ENCODE data around the gene APLF. TPM values are rescaled to one million over a fixed set of nuclear protein-coding genes. Genes with fewer than 3 reads are reported as not detected.
A peak's percentile ranks its signal among the peaks of the same experiment; 100 is the strongest.

APLF gene
- total RNA-seq, 2 experiments from 2014 or later = 2.8 to 3.6 TPM

DNA sequence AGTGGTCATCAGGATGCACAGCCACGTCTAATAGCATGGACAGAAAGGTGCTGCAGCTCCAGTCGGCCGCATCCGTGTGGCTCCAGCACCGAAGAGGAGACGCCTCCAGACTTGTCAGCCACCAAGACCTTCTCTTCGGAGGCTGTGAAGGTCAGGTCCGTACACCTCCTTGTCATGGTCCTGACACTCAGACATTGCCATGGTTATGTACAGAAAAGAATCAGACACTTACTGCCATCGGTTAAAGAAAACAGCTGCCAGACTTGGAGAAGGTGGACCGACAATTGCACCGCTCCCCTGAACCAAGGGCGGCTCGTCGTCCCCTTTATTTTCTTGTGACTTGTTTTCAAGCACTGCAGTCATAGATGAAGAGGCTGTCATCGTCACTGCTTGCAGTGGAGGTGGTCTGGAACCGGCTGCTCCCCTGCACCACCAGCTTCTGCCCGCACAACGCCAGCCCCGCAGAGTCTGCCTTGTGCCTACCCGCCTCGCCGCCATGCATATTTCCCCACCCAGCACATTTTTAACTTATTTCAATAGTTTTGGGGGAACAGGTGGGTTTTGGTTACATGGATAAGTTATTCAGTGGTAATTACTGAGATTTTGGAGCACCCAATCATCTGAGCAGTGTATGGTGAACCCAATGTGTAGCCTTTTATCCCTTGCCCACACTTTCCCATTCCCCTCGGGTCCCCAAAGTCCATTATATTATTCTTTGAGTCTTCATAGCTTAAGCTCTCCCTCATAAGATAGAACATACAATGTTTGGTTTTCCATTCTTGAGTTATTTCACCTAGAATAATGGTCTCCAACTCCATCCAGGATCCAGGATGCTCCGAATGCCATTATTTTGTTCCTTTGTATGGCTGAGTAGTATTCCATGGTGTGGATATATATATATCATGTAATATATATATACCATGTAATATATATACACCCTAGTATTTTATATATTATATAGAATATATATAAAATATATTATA is 18.4 kb upstream of the APLF start:
- no peaks in the 10 kb centered on the region for H3K9me3 Mint-ChIP-seq
- no peak overlapping the region for H3K4me3 Mint-ChIP-seq
- peak; percentile 38 for DNase-seq
- H3K27ac Mint-ChIP-seq = no peak overlapping the region
- H3K27me3 Mint-ChIP-seq = no peaks in the 10 kb centered on the region
- peaks cover 5% of the 10 kb centered on the region for H3K4me1 Mint-ChIP-seq
- ChIA-PET CTCF (no interaction called here), POLR2A (interaction anchor here (0.7 to 0.9 kb wide), 2 partner anchors 18 to 372 kb away, joined by 3 read pairs; partner anchors contain the start of genes APLF and FBXO48)
- H3K36me3 Mint-ChIP-seq (ENCODE audit: low read depth) = no peaks in the 10 kb centered on the region

DNA sequence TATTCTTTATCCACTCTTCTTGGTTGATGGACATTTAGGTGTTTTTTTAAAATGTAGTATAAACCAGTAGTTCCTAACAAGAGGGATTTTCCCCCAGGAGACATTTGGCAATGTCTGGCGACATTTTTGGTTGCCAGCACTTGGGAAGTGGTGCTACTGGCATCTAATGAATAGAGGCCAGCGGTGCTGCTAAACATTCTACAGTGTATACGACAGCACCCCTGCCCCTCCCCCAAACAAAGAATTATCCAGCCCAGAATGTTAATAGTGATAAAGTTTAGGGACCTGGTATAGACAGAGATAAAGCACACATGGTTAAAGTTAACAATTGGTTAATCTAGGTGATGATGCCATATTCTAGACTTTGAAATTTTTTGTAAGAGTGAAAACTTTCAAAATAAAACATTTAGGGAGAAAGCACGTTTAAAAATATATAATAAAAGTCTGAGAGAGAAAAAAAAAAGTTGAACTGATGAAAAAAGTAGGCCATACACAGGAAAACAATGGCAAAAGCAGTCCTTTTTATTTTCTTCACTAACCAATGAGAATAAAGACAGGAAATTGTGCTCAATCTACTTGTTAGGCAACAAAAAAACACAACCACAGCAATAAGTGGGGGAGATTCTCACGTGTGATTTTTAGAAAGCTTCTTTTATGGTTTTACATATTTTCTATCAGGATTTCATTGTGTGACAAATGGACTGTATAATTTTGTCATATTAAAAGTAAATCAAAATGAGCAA is 15.1 kb upstream of the APLF start:
- ChIA-PET CTCF (interaction anchor here (1.1 to 2.5 kb wide), 5 partner anchors 11 to 256 kb away, joined by 3 to 14 read pairs (median 5); partner anchors contain the start of genes APLF and FBXO48), POLR2A (interaction anchor here (1.8 kb wide), 1 partner anchor 11 kb away, joined by 6 read pairs; no protein-coding TSS in a partner anchor)
- H3K9me3 Mint-ChIP-seq = no peaks in the 10 kb centered on the region
- H3K27me3 Mint-ChIP-seq = no peaks in the 10 kb centered on the region
- H3K36me3 Mint-ChIP-seq (ENCODE audit: low read depth) = no peaks in the 10 kb centered on the region
- no peak overlapping the region for H3K4me3 Mint-ChIP-seq
- no peak for DNase-seq
- no peak overlapping the region for H3K27ac Mint-ChIP-seq
- peaks cover 5% of the 10 kb centered on the region for H3K4me1 Mint-ChIP-seq

DNA sequence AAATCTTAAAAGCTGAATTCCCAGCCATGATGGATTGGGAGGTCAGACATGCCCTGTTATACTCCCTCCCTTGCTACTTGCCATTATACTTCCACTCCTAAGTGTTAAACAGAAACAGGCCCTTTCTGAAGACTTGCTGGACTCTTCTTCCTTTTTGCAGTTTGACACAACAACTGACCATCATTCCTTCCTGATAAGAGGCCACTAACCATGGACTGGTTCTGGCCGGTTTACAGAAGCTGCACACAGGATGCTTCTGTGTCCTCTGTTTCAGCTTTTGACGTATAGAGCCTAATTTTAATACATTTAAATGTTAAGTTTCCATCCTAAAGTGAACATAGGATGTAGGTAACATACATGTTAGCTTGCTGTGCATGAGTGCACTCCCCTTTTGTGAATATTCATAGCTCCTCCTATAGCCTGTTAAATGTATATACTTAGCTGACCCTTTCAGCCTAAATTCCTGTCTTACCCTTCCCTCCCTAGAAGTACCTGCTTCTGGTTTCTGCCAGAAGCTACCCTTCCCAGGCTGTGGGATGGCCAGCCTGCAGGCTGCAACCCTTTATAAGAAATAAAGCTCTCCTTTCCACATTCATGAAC is 13.5 kb upstream of the APLF start:
- H3K9me3 Mint-ChIP-seq = no peaks in the 10 kb centered on the region
- H3K27ac Mint-ChIP-seq = no peak overlapping the region
- no peaks in the 10 kb centered on the region for H3K36me3 Mint-ChIP-seq (ENCODE audit: low read depth)
- H3K27me3 Mint-ChIP-seq = no peaks in the 10 kb centered on the region
- CTCF ChIA-PET = interaction anchor here (0.8 to 2.5 kb wide), 5 partner anchors 10 to 298 kb away, joined by 3 to 14 read pairs (median 5); no protein-coding TSS in a partner anchor
- peaks cover 5% of the 10 kb centered on the region for H3K4me1 Mint-ChIP-seq
- no peak for DNase-seq
- no peak overlapping the region for H3K4me3 Mint-ChIP-seq
- POLR2A ChIA-PET = interaction anchor here (1.8 kb wide), 1 partner anchor 10 kb away, joined by 6 read pairs; no protein-coding TSS in a partner anchor

DNA sequence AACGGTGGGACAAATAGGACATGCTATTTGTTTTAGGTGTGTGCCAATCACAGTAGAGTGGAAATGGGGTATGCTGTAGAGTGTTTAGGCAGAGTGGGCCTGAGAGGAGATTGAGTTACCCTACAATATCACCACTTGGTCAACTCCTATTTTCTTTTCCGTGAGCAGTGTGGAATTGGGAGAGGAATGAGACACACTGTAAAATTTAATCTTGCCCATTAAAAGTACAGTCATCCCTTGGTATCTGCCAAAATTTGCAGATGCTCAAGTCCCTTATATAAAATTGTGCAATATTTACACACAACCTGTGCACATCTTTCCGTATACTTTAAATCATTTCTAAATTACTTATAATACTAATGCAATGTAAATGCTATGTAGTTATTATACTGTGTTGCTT is 12.7 kb upstream of the APLF start:
- no peak overlapping the region for H3K27ac Mint-ChIP-seq
- no peak overlapping the region for H3K4me3 Mint-ChIP-seq
- no peaks in the 10 kb centered on the region for H3K36me3 Mint-ChIP-seq (ENCODE audit: low read depth)
- no peaks in the 10 kb centered on the region for H3K9me3 Mint-ChIP-seq
- ChIA-PET CTCF (interaction anchor here (2.5 kb wide), 1 partner anchor 14 kb away, joined by 14 read pairs; no protein-coding TSS in a partner anchor), POLR2A (no interaction called here)
- no peak for DNase-seq
- H3K27me3 Mint-ChIP-seq = no peaks in the 10 kb centered on the region
- H3K4me1 Mint-ChIP-seq = peaks cover 5% of the 10 kb centered on the region

DNA sequence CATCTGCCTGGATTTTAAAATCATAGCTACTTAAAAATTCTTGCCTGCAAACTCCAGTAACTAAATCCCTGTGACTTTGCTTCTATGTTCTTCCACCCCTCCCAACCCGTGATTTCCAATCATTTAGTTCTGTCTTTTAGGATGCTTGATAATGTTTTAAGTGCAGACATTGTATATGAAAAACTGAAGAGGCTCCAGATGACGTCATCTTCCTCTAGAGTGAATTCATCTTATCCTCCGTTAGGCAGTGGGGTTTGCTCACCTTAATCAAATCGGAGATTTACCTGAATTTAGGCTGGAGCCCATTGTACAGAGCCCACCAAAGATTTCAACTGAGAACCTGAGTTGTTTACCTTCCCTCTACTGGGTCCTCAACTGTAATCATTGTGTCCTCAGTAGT is 11.2 kb upstream of the APLF start:
- Mint-ChIP-seq H3K27ac (no peak overlapping the region), H3K36me3 (ENCODE audit: low read depth) (no peaks in the 10 kb centered on the region), H3K27me3 (no peaks in the 10 kb centered on the region), H3K4me3 (no peak overlapping the region), H3K4me1 (peaks cover 5% of the 10 kb centered on the region), H3K9me3 (no peaks in the 10 kb centered on the region)
- POLR2A ChIA-PET = no interaction called here
- DNase-seq = no peak
- CTCF ChIA-PET = interaction anchor here (1.3 kb wide), 1 partner anchor 9 kb away, joined by 4 read pairs; no protein-coding TSS in a partner anchor

DNA sequence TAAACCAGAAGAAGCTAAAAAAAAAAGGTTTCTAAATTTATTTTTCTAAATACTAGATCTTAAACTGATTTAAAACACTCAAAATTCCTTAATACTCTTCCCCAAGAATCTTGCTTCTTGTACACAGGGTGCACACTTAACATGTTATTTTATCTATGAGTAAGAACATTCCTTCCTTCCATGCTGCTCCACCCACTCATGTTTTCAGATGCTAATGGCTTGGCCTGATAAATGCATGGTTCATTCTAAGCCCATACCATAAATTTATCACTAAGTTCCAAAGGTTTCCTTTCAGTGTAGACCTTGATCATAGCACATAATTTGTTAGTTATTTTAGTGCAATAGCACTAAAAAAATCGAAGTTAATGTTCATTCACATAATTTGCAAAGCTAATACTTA is 8.4 kb upstream of the APLF start:
- Mint-ChIP-seq H3K9me3 (no peaks in the 10 kb centered on the region), H3K36me3 (ENCODE audit: low read depth) (no peaks in the 10 kb centered on the region), H3K4me1 (peaks cover 4% of the 10 kb centered on the region), H3K27ac (no peak overlapping the region), H3K27me3 (no peaks in the 10 kb centered on the region), H3K4me3 (no peak overlapping the region)
- CTCF ChIA-PET = interaction anchor here (0.7 to 1.6 kb wide), 3 partner anchors 29 to 295 kb away, joined by 4 to 6 read pairs (median 4); no protein-coding TSS in a partner anchor
- DNase-seq = no peak
- POLR2A ChIA-PET = no interaction called here

DNA sequence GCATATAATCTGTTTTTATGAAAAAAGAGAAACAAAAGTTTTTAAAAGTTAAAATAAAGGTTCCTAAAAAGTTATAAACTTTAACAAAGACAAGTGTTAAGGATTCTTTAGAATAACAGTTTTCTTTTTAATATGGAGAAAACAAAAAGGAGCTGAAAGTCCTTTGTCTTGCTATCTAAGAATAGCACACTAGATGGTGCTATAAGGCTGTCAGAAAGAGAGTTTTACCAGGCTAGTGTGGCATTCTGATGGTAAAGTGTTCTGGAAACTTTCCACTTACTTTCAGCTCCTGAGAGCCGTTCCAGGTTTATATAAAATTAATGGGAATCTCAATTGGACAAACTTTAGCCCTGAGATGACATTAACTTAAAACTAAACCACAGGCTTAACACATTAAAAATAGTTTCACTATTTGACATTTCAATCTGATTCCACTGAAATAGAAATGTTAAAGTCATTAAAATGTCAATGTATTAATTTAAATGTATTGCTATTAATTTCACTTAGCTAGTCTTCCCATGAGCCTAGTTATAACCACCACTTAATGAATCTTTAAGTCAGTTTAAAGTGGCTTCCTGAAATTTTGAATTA is 4.0 kb upstream of the APLF start:
- H3K4me1 Mint-ChIP-seq = peaks cover 35% of the 10 kb centered on the region
- no peak overlapping the region for H3K4me3 Mint-ChIP-seq
- ChIA-PET CTCF (interaction anchor here (0.6 to 5.3 kb wide), 46 partner anchors 9 to 843 kb away, joined by 3 to 75 read pairs (median 4); partner anchors contain the start of genes ARHGAP25 and PNO1), POLR2A (interaction anchor here (0.8 to 1.5 kb wide), 6 partner anchors 10 to 445 kb away, joined by 3 to 6 read pairs (median 3); partner anchors contain the start of gene PPP3R1)
- no peaks in the 10 kb centered on the region for H3K9me3 Mint-ChIP-seq
- H3K27ac Mint-ChIP-seq = no peak overlapping the region
- H3K27me3 Mint-ChIP-seq = no peaks in the 10 kb centered on the region
- DNase-seq = no peak
- peaks cover 11% of the 10 kb centered on the region for H3K36me3 Mint-ChIP-seq (ENCODE audit: low read depth)

DNA sequence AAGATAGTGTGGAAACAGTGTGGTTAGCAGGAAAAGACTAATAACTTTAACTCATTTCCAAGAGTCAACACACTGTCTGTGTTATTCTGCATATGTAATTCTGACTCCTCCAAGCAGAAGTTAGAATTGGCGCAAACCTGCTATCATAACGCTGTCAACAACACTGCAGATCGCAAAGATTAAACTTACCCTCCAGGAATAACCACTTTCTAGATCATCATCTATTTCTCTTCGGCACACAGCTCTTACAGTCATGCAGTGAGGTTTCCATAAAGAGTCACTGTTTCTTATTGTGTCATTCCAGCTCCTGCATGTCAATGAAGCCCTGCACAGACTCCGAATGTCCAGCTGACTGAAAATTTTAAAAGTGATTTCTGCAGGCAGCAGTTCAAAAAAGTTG is 2.7 kb upstream of the APLF start:
- peaks cover 11% of the 10 kb centered on the region for H3K36me3 Mint-ChIP-seq (ENCODE audit: low read depth)
- peaks cover 45% of the 10 kb centered on the region for H3K4me1 Mint-ChIP-seq
- ChIA-PET CTCF (interaction anchor here (0.6 to 5.3 kb wide), 25 partner anchors 9 to 479 kb away, joined by 3 to 75 read pairs (median 5); partner anchors contain the start of gene ARHGAP25), POLR2A (interaction anchor here (1.0 to 4.5 kb wide), 11 partner anchors 23 to 449 kb away, joined by 3 to 35 read pairs (median 6); partner anchors contain the start of genes ARHGAP25 and PPP3R1)
- DNase-seq = no peak
- H3K27me3 Mint-ChIP-seq = no peaks in the 10 kb centered on the region
- no peaks in the 10 kb centered on the region for H3K9me3 Mint-ChIP-seq
- no peak overlapping the region for H3K4me3 Mint-ChIP-seq
- H3K27ac Mint-ChIP-seq = peak overlapping the region; percentile 95

DNA sequence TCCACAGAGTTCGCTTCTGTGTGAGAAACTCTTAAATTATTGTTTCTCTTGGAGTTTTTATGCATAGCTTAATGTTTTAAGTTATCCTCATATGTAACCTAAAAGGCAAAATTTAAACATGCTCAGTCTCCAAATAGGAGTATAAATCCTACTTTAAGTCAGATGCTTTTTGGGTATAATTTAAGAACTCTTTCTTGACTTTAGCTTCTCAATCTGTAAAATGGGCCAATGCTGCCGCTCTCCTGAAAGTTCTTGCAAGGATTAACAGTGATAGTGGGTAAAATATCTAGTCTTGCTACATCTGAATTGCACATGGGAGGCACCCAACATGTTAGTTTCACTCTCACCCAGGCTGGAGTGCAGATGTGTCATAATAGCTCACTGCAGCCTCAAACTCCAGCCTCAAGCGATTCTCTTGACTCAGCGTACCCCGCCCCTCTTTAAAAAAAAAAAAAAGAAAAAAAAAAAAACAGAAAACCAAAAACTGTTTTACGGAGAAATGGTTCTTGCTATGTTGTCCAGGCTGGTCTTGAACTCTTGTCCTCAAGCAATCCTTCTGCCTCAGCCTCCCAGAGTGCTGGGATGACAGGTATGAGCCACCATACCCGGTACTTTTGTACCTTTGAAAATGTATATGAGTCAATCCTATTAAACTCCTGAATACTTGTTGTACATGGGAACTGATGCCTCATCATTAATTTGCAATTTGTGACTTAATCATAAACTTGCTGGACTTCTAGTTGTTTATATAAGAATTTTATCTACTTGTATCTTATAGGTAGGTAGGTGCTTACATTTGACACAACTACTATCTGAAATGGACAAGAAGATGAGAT is 2.1 kb upstream of the APLF start:
- peak overlapping the region; percentile 96 for H3K4me3 Mint-ChIP-seq
- H3K27ac Mint-ChIP-seq = peak overlapping the region; percentile 95
- peak; percentile 71 for DNase-seq
- no peaks in the 10 kb centered on the region for H3K9me3 Mint-ChIP-seq
- no peaks in the 10 kb centered on the region for H3K27me3 Mint-ChIP-seq
- CTCF ChIA-PET = interaction anchor here (0.6 to 5.3 kb wide), 25 partner anchors 9 to 478 kb away, joined by 3 to 75 read pairs (median 4); partner anchors contain the start of gene ARHGAP25
- peaks cover 47% of the 10 kb centered on the region for H3K4me1 Mint-ChIP-seq
- H3K36me3 Mint-ChIP-seq (ENCODE audit: low read depth) = peaks cover 11% of the 10 kb centered on the region
- POLR2A ChIA-PET = interaction anchor here (0.8 to 4.5 kb wide), 20 partner anchors 8 to 456 kb away, joined by 3 to 35 read pairs (median 7); partner anchors contain the start of genes ARHGAP25, PNO1 and PPP3R1

DNA sequence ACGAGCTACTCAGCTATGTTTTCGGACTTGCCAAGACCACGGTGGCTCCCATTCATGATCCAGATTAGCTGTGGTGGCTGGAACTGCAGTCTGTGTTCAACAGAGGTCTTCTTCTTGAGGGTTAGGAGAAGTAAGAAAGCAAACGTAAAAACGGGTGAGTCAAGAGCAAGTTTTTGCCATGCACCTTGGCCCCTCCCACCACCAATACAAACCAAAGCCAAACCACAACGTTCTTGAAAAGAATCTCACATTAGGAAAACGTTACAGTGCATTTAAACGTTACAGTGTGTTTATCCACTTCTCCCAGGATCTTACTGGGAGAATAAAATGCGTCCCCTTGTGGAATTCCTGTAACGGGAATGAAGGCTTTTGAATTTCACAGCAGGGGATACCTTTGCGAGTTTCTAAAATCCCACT is 1.0 kb upstream of the APLF start:
- POLR2A ChIA-PET = interaction anchor here (0.6 to 4.5 kb wide), 33 partner anchors 9 to 1791 kb away, joined by 3 to 35 read pairs (median 5); partner anchors contain the start of genes ARHGAP25, PCYOX1, PNO1 and PPP3R1
- H3K4me1 Mint-ChIP-seq = peaks cover 47% of the 10 kb centered on the region
- peak overlapping the region; percentile 96 for H3K4me3 Mint-ChIP-seq
- no peaks in the 10 kb centered on the region for H3K9me3 Mint-ChIP-seq
- H3K27ac Mint-ChIP-seq = peak overlapping the region; percentile 95
- H3K27me3 Mint-ChIP-seq = no peaks in the 10 kb centered on the region
- CTCF ChIA-PET = interaction anchor here (0.8 to 5.3 kb wide), 17 partner anchors 11 to 476 kb away, joined by 3 to 75 read pairs (median 8); no protein-coding TSS in a partner anchor
- H3K36me3 Mint-ChIP-seq (ENCODE audit: low read depth) = peaks cover 11% of the 10 kb centered on the region
- peak; percentile 75 for DNase-seq

DNA sequence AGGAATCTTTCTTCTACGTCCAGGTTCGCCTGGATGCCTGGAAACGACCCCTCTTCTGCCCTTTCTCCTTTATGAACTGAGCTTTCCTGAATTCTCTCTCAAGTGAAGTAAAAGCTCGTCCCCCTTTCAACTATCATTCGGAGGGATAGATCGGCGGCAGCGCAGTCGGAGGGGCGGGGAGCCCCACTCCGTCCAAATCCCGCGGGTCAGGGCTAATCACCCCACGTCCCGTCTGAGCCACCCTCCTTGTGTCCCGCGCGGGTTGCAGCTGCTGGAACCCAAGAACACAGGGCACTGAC is 658 bp upstream of the APLF start:
- CTCF ChIA-PET = interaction anchor here (1.1 to 5.3 kb wide), 13 partner anchors 14 to 476 kb away, joined by 3 to 75 read pairs (median 8); no protein-coding TSS in a partner anchor
- POLR2A ChIA-PET = interaction anchor here (0.6 to 4.5 kb wide), 34 partner anchors 18 to 1791 kb away, joined by 3 to 35 read pairs (median 5); partner anchors contain the start of genes ARHGAP25, PCYOX1, PNO1 and PPP3R1
- Mint-ChIP-seq H3K36me3 (ENCODE audit: low read depth) (peaks cover 11% of the 10 kb centered on the region), H3K4me1 (peaks cover 47% of the 10 kb centered on the region), H3K4me3 (peak overlapping the region; percentile 96), H3K27me3 (no peaks in the 10 kb centered on the region), H3K9me3 (no peaks in the 10 kb centered on the region), H3K27ac (peak overlapping the region; percentile 95)
- DNase-seq = no peak

Measured in activated CD4-positive, alpha-beta memory T cell treated with anti-CD3 and anti-CD28 coated beads, Interleukin-2, amount 10 ng/mL, durations not matched to agents 7 days and 5 days (primary cell).